Central memory CD4-positive, alpha-beta T cell (primary cell): ENCODE results near the gene CTDSPL.

Experiments used
- DNase-seq: peaks from one replicate; pipeline ENCODE4 v3.0.0; 2022

The CTDSPL gene

DNA sequence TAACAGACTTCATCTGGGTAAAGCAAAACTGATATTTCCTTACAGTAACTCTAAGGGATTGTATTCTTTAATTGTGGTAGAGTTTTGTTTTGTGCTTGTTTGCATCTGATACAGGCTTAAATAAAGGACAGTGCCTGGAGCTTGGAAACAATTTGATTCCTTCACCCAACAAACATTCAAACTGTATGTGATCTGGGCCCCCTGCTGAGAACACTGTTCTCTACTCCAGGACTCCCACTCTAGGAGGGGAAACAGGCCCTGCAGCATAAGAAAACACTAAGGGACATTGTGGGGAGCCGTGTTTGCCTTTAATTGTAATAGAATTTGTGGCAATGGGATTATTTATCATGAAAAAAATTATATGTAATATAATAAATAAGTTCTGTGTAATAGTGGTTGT lies 56.9 kb downstream of the CTDSPL start:
- no peak for DNase-seq

DNA sequence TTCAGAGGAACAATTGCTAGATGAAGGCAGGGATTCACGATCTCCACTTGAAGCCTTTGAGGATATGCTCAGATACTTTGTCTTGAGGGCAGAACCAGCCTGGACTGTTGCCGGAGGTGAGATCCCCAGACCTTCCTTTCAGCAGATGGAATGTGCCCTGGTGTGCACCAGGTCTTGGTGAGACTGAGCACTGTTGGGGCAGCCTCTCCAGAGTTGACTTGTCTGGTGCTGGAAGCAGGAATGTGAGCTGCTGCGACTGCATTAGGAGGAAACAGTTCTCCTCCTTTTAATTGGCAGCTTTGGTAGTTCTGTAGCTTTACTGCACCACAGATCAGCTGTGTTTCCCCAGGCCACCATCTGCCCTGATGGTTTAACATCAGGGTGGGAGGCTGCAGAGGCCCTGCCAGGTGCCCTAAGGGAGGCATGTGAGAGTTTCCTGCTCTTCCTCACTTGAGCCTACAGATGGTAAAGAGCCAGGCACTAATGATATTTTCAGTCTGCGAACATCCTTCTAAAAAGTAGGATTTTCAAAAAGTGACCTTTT lies 58.5 kb downstream of the CTDSPL start:
- no peak for DNase-seq

DNA sequence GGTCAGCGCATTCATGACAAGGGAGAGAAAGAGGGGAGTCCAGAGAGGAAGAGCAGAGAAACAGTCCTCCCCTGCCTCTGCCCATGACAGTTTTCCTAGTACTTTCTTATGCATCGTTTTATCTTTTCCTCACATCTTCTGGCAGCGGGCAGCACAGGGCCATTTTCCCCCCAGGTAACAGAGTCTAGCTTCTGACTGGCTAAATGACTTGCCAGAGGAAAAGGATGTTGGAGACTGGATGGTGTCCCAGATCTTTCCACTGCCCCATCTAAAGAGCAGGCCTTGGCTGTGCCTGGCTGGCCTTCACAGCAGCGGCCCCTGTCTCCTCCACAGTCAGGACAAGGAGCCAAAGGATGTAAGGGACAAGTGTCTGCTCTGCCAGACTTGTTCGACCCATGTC lies 59.3 kb downstream of the CTDSPL start:
- no peak for DNase-seq

DNA sequence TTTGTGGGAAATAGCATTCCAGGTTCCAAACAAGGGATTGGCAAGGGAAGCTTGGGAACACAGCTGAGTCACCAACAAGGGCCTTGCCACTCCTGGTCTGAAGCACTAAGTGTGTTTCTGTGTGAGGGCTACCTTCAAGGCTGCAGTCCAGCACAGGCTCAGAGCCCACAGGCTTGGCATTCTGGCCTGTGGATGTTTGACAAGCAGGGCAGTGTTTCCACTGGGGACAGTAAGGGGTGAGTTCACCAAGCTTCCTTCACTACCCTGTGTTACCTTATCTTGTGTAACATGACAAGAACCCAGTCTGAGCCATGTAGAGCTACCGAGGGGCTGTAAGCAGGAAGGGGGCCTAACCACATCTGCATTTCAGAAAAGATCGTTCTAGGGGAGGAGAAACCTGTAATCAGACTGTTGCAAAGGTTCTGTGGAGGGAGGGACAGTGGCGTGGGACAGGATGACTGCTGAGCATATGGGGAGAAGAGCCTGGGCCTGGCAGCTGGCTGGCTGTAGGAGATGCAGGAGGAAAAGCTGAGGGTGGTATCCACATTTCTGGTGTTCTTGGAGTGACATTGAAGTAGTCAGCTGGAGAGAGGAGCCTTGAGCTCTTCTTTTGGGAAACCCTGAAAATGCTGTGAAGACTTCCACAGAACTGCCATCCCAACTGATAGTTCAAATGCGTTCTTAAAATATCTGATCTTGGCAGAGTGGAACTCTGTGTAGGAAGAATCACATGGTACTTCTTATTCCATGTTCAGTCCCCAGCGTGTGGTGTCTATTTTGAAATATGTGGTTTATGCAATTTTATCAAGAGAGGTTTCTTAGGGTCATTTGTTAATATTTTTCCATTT lies 61.3 kb downstream of the CTDSPL start:
- DNase-seq = no peak

DNA sequence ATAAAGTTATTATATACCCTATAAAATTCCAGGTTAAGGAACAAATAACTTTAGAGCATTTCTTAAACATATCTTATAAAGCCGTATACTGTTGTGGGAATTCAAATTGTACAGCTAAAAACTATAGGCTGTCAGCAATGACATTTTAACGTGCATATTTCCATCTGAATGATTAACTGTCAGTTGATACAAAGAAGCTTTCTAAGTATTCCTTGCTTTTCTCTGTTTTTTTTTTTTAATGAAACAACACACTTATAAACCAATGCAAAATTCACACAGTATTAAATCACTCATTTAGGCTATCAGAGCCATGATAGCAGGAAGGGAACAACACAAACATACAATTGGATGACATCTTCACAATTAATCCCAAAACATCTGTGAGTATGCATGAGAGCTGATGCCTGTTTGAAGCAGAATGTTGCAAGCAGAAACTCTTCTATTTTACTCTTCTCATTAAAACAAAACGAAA lies 61.9 kb downstream of the CTDSPL start:
- DNase-seq = no peak

DNA sequence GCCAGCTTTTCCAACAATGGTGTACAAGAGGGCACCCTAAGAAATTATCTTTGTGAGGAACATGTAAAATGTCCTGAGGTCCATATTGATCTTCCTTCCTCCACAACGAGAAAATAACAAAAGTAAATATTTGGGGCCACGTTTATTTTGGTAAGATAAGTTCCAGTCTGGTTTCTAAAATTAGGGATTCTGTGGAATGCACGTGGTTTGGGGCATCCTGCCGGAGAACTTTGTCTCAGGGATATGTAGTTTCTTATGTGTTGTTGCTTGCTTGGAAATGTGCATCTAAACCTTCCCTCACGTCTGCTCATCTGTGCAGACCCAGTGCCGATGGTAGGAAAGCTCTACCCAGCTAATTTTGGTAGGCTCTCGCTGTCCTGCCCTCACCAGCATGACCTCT lies 62.8 kb downstream of the CTDSPL start:
- no peak for DNase-seq

DNA sequence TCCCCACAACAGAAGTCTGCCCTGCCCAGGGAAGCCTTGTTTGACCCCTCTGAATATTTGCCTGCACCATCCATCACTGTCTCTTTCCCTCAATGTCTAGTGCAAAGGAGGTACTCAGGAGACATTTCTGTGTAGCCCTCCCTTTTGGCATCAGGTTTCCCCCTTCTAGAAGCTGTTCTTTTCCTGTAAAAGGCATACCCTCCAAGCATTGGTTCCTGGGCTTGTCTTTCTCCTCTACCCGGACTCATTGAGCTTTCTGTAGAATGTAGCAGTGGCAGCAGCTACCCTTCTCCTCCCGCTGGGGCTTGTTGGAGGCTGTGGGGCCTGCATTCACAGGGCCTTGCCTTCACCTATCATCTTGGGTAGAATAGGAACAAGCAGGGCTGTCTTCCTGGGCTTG lies 63.5 kb downstream of the CTDSPL start:
- DNase-seq = no peak

DNA sequence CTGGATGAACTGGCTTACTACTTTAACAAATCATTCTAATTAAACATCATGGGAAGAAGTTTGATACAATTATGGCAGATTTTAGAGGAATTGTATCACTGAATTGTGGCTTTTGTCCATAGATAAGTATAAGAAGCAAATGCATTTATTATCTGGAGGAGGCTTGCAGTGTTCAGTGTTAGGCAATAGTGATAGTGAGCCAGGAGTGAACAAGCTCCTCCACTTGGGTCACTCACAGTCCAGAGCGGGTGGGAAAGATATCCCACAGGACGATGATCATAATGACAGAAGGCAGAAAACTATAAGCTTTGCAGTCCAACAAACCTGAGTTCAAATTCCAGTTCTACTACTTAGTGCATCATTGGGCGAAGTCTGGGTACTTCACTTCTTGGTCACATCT lies 64.9 kb downstream of the CTDSPL start:
- DNase-seq = no peak

DNA sequence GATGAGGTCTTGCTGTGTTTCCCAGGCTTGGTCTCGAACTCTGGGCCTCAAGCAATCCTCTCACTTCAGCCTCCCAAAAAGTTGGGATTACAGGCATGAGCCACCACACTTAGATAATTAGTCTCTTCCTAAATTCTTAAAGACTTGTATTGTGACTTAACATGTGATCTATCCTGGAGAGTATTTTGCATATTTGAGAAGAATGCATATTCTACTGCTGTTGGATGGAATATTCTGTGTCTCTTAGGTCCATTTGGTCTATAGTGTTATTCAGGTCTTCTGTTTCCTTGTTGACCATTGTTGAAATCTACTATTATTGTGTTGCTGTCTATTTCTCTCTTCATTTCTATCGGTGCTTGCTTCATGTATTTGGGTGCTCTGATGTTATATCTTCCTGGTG lies 68.8 kb downstream of the CTDSPL start:
- DNase-seq = no peak

DNA sequence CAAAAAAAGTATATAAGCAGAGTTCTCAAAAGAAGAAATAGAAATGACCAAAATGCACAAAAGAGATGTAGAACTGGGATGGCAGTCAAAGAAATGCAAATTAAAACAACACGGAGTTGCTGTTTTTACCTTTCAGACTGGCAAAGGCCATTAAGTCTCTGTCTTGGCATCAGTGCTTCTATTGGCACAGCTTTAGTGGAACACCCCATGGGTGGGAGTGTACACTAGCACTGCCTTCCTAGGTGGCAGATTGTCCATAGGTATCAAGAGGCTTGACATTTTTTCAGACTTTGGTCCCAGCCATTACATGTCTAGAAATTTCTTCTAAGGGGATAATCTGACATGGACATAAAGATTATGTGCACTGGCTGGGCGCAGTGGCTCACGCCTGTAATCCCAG lies 70.8 kb downstream of the CTDSPL start:
- no peak for DNase-seq

DNA sequence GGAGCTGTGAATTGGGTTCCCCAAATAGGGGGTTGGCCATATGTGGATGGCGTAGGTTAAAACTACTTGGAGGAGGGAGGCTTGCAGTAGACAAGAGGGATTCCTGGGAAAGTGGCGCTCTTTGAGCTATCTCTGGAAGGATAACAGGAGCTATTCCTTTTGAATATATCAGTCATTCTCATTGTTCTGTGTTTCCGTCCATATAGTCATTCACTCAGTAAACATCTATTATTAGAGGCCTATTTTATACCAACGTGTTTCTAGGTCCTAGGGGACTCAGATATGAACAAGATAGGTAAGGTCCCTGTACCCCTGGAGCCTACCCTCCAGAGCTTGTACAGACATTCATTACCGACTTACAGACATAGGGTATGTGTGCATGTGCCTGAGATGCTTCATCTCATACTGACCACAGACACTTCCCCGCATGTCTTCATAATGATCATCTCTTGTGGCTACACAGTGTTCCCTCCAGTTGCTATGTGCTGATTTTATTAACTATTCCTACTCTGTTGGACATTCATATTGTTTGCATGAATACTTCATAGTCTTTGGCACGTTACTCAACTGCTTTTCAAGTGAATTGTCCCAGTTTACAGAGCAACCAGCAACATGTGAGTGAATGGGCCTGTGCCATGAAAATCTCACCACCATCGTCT lies 73.1 kb downstream of the CTDSPL start:
- no peak for DNase-seq

DNA sequence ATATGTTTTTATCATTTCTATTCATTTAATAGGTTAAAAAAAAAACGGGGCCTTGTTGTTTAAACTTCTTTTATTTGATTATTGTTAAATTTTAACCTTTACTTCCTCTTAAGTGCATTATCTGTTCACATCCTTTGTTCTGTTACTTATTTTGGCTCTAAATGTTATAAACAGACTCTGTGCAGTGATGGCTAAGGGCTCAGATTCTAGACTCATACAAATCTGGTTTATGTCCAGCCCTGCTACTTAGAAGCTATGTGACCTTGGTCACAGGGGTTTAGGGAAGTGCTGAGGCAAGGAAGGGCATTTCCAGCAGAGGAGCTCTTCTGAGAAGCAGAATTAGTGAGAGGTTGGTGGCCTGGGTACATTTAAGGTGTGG lies 73.6 kb downstream of the CTDSPL start:
- DNase-seq = no peak

DNA sequence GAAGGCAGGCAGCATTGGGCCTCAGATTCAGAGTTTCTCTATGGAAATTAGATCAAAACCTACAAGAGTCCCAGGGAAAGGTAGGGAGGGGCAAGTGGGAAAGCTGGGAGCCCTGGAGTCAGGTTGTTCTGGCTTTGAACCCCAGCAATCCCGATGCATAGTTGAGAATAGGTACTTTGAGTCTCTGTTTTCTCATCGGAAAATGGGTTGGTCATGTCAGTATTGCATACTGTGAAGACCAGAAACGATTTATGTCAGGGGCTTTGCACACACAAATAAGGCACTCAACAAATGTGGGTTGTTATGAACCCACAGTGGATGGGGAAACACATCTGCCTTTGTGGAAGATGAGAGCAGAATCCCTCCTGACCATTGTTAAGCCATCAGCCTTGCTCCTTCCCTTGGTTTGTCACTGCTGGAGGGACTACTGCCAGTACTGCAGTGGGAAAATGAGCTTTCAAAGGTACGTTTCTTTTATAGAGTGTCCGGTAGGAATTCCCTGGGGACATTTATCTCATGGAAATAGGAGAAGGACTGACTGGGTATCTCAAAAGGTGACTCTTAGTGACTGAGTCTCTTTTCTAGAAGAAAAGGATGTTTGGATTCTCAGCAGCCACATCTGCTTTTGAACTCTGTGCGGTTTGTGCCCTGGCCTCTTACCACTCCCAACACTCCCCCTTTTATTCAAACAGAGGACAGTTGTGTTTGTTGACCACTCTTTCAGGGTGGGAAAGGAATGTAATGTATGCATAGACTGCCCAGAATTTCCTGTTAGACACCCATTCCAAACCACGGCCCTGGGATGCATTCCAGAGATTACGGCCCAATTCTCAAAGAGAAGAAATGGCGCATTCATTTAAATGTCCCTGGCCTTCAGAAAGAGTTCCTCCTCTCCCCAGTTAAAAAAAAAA lies 74.3 kb downstream of the CTDSPL start:
- DNase-seq = no peak

DNA sequence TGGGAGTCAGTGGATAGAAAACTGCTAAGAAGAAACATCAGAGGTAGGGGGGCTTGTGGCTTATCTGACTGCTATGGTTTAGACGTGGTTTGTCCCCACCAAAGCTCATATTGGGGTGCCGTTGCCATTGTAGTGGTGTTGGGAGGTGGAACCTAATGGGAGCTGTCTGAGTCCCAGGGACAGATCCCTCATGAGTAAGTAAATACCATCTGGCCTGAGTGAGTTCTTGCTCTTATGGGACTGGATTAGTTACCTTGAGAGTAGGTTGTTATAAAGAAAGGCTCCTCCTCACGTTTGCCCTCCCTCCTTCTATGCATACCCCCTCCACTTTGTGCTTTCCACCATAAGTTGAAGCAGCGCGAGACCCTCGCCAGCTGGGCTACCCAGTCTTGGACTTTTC lies 75.5 kb downstream of the CTDSPL start:
- no peak for DNase-seq

DNA sequence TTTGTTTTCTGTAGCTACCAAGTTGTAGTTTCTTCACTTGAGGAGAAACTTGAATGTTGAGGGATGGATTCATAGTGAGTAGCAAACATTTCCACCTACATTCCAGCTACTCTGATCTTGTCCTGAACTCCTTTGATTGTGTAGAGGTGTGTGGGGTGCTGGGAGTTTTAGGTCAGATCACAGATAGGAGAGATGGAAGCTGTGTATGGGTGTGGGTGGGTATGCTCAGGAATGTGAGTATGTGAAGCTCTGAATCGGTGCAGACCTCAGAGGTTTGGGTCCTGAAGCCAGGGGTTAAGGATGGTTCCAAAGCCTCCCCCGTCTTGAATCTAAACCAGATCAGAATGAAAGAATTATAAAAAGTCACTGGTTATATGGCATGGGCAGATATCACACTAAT lies 76.3 kb downstream of the CTDSPL start:
- DNase-seq = no peak

DNA sequence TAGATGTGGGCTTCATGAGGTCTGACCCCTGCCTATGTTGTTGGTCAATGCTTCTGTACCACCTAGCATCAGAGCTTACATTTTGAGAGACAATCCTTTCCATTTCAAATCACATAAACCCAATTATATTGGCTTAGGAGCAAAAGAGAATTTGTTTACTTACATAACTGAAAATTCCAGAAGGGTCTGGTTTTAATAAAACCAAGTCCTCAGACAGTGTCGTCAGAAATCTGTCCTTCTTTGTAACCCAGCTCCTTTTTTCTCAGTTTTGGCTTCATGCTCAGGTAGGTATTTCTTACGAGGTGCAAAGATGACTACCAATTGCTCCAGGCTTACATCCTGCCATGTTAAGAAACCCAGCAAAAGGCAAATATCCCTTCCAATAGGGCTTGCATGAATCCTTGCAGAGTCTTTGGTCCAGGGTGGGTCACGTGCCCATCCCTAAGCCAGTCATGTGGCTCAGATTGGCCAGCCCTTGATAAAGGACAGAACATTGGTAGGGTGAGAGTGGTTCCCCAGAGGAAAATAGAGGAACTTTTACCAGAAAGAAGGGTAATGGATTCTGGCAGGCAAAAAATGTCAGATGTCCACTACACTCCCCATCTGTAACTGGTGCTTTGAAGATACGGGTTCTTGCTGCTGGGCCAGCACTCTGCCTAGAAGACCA lies 78.7 kb downstream of the CTDSPL start:
- DNase-seq = no peak

DNA sequence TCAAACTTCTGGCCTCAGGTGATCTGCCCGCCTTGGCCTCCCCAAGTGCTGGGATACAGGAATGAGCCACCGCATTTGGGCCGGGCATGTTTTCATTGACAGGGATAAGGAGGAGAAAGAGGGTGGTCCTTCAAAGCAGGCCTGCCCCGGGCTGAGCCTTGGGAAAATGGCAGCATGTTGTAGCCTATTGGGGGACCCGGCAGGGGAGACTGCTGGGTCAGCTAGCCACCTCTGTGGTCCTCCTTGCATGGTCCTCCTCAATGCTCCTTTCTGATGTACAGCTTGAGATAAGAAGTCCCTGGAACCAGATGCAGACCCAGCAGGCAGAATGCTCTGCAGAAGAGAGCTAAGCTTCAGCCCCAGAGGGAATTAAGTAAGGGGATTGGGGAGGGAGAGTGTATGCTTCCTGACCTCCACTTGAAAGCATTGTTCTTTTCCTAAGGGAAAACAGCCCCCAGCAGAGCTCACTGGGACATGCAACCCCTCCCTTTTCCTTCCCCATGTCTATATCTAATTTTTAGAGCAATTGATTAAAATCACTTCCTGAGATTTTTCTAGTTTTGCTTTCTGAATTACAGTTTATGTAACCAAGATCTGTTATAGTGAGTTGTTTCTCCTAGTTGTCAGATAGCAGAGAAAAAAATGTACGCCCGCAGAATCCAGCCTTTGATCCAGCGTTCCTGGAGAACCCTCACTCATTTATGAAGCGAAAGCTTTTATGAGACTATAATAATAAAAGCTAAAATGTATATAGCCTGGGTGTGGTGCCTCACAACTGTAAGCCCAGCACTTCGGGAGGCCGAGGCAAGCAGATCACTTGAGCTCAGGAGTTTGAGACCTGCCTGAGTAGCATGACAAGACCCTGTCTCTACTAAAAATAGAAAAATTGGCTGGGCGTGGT lies 80.2 kb downstream of the CTDSPL start:
- no peak for DNase-seq

DNA sequence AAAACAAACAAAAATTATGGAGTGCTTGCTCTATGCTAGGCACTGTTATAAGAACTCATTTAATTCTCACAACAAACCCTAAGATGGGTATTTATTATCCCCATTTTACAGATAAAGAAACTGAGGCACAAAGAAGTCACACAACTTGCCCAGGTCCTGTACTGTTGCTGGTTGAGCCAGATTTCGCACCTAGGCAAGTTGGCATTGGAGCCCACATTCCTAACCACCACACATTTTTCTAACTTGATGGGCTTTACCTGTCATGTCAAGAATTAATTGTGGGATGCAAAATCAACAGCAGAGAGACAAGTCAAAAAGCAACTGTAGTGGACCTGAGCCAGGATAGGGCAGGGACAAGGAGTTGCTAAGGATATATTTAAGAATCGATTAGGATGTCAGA lies 81.0 kb downstream of the CTDSPL start:
- no peak for DNase-seq

DNA sequence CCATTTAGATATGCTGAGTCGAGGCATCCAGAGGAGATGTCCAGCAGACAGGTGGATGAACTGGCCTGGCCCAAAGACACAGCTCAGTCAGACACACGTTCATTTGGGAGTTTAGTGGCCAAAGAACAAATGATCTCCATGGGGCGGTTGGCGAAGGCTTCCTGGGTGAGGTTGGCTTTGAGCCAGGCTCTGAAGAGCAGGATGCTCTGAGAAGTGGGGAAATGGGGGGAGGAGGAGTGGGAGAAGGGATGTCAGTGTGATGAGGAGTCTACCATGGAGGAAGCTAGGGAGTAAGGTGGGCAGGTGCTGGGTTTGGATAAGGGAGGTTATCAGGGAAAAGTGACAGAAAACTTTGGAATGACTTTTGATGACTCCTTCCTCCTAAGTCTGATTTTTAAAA lies 81.4 kb downstream of the CTDSPL start:
- DNase-seq = no peak

DNA sequence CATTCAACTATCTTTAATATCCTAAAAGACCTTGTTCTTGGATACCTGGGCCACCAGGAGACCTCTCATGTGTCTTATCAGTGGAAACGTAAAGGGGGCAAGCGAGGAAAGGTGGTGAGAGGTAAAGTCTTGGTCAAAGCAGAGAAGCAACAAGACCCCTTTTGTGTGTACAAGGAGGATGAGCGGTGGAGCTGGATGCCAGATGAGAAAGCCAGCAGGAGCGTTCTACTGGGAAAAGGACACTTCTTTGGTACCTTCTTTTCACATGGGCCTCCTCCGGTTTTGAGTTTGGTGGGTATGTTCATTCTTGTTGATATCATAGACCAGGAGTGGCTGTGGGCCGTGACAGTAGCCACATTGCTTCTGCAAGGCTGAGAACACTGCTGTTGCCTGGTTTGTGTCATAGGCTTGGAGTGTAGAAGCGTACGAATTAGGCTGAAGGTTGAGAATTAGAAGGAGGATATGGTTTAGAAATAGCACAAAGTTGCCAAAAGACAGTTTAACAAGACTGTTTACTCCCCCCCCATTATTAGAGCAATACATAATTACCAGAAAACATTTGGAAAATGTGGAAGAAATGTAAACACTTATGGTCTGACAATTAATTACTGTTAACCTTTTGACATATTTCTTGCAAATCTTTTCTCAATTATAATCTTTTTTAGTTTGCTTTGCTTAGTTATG lies 82.1 kb downstream of the CTDSPL start:
- no peak for DNase-seq

DNA sequence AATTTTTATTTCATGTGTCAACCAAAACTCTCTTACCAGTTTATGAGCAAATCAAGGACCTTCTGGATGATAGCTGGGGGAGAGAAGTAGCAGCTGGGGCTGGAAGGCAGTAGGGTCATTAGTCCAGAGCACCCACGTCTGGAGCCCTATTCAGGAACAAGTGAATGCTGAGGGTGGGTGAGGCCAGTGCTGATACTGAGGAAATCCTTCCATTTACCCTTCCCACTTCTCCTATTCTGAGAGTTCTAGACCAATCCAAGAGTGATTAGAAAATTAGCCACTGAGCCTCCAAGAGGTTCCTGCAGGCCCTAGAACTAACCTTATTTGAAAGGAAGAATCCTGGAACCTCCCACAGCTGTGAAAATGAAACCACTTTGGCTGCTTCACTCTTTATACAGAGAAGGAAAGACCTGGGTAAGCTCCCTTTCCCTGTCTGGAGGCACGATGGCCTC lies 82.7 kb downstream of the CTDSPL start:
- no peak for DNase-seq
